GM23248 (cell line): Measurements from ENCODE around the gene CHAC2.

Source experiments
- EZH2 ChIP-seq: fragments of 200-600 bp; sonication (generic); IDR thresholded peaks from 2 replicates; pipeline ENCODE4 v1.6.1; 2018; ENCODE audit warnings: antibody characterized with exemption, mild to moderate bottlenecking; ENCODE audit not compliant: insufficient read depth, poor library complexity, severe bottlenecking
- EZH2phosphoT487 ChIP-seq: fragments of 200-600 bp; sonication (generic); IDR thresholded peaks from 2 replicates; pipeline ENCODE4 v1.6.1; 2018; ENCODE audit warnings: antibody characterized with exemption, moderate library complexity, mild to moderate bottlenecking, low read depth; ENCODE audit not compliant: insufficient read depth

DNA sequence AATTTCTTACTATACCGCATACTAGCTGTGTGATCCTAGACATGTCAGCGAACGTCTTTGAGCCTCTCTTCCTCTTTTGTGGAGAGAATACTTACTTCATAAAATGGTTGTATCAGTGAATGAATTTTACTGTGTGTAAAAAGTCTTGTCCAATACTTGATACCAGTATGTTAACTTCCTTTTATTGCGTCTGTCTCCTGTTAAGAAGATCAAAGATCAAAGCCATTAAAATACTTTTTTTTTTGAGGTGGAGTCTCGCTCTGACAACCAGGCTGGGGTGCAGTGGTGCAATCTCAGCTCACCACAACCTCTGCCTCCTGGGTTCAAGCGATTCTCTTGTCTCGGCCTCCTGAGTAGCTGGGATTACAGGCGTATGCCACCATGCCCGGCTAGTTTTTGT lies 52.4 kb downstream of the CHAC2 start:
- no peak for TF ChIP-seq EZH2phosphoT487
- no peak for TF ChIP-seq EZH2
